ENCODE data around the gene BBS4.
"Not testable (repeated sequence)": the region's sequence is repeated elsewhere in the genome, so short reads cannot be mapped to it uniquely, and the experiment has no call there.

Gene BBS4, protein sequence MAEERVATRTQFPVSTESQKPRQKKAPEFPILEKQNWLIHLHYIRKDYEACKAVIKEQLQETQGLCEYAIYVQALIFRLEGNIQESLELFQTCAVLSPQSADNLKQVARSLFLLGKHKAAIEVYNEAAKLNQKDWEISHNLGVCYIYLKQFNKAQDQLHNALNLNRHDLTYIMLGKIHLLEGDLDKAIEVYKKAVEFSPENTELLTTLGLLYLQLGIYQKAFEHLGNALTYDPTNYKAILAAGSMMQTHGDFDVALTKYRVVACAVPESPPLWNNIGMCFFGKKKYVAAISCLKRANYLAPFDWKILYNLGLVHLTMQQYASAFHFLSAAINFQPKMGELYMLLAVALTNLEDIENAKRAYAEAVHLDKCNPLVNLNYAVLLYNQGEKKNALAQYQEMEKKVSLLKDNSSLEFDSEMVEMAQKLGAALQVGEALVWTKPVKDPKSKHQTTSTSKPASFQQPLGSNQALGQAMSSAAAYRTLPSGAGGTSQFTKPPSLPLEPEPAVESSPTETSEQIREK

DNA sequence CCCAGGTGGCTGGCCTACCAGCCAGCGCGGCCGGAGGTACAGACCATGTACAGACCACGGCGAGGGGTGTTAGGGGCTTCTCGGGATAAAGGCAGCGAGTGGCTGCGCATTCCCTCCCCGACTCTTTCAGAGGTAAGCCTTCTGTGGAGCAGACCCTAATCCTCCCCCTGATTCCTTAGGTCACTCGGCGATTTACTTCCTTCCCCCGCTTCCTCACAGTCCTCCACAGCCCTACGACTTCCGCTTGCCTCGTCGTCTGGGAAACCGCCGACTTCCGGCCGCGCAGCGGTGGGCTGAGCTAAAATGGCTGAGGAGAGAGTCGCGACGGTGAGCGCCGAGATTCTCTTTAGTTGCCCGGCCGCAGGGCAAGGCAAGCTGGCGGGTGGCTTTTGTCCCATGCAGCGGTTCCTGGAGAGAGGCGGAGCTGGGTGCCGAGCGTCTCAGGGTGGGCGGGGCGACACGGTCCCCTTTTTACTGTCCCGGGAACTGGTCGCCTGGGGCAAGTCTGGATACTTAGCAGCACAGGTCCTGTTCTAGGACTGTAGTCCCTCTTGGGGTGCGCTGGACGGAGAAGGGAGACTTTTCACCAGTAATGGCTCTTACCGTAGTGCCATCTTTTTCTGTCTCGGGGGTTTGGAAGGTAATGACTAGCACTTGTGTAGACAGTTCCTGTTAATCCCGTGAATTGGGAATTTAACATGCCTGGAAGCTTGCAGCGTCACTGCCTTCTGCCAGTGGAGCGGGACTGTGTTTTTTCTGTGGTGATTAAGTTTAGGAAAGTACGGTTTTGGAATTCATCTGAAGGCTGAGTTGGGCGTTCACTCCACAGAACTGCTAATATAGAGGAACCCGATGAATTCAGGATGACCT, at the start of gene BBS4, which contains the start of gene HIGD2B:
BBS4 (plus strand) TSS at position 283 of the 870 bp plus-strand sequence; CDS start at position 304, 21 bp downstream.
HIGD2B (minus strand) TSS at position 258 of the 870 bp plus-strand sequence. CDS start 9,808 bp downstream, outside the sequence.
- DNase-seq: no peak

DNA sequence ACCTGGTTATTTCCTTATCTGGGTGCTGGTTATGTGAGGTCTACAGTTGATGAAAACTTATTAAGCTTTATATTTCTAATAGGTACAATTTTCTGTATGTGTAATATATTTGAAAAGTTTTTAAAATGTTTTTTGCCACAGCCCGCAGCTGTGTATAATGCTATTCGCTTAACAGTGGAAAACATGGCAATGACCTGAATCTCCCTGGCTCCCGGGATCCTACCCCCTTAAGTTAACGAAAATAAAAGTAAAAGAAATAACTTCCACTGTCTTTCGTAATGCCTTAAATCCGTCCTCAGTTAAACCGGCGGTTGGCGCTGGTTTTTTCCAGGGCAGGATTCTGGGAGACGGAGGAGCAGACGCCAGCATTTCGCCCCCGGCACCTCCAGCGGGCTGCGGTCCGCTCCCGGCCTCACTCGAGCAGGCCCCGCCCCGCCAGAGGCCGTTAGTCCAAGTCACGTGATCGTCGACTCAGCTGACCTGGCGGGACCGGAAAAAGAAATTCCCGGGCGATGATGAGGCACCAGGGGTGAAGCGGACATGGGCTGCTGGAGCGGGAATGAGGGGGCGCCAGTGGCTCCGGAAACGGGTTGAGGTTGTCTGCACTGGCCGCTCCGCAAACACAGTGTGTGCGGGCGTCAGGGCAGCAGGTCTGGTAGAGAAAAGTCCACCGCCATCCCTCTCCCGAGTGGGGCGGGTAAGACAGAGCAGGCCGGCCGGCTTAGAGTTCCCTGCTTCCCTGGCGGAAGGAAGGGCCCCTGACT, 49.3 kb upstream of the BBS4 start:
- not testable (repeated sequence) for DNase-seq

DNA sequence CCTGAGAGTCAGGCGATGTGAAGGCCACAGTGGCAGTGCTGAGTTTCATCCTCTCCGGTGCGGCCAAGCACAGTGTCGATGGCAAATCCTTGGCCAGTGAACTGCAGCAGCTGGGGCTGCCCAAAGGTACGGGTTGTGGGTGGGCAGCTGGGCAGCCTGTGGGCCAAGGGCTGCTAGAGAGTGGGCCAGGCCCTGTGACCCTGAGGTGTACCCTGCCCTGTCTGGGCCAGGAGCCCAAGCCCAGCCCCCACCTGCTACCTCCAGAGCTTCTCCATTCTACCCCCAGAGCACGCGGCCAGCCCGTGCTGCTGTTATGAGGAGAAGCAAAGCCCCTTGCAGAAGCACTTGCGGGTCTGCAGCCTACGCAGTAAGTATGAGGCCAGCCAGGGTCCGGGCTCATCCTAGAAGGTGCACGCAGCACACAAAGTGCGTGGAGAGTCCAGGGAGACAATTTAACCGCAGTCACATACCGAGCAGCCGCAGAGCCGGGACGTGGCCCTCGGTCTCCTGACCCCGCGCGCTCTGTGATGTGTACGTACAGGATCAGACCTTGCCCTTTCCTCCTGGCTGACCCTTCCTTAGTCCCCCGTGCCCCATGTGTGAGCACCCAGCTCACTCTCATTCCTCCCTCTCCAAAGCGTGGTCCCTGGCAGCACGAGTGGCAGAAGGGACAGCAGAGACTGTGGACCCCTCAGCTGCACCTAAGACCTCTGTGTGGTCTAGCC, 46.1 kb upstream of the BBS4 start:
- not testable (repeated sequence) for DNase-seq

DNA sequence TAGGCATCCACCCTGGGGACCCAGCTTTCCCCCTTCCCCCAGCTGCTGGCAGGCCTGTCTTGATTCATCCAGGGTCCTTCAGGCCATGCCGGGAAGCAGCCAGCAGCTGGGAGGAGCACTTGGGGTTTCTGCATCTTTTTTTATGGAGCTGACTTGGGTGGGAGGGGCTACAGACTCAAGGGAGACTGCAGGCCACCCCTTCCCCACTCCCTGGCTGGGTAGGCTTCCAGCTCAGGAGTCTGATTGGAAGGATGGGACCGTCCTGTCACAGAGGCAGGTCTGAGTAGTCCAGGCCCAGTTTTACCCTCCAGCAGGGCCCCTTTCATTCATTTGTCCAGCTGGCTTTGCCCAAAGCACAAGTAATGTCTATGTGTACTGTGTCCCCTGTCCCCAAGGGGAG, 43.7 kb upstream of the BBS4 start:
- DNase-seq: not testable (repeated sequence)

DNA sequence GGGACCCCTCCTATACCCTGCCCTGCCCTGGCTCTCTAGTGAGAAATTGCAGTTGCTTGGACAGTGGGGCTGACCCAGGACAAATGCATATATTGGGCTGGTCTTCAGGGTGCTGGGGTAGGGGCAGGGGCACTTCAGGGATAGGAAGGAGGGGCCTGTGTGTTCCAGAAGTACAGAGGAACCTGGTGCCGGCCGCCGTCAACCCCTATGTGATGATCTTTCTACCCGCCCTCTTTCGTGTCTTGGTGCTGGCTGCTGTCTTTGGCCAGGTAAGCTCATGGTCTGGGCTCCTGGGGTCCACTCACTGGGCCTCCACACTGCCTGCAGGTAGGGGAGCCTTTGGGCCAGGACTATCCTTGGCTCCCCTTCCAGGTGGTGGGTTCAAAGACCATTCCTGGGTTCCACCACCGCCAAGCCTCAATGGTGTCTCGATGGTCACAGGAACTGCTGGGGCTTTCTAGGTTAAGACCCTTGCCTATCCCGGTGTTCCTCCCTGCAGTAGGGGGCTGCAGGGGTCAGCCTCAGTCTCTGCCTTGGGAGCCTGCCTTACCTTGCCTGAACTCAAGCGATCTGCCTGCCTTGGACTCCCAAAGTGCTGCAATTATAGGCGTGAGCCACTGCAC, 37.3 kb upstream of the BBS4 start:
- DNase-seq: not testable (repeated sequence)

DNA sequence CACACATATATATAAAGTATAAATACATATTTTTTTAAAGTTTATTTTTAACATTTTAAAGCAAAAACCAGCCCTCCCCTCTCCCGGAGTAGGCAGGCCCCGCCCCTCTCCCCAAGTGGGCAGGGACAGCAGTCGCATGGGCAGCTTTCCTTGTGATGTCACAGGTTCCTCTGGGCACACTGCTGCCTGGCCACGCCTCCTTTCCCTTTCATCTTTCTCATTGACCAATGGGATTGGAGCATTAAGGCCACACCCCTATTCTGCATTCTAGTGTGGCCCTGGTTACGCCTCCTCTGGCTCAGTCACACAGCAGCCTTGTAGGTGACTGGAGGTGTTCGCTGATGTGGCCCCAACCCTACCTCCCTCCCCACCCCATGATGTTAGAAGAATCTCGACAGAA, 31.6 kb upstream of the BBS4 start, which contains the start of gene GOLGA6B:
GOLGA6B (plus strand) TSS at position 301 of the 400 bp plus-strand sequence; CDS start at position 342, 41 bp downstream.
- not testable (repeated sequence) for DNase-seq

DNA sequence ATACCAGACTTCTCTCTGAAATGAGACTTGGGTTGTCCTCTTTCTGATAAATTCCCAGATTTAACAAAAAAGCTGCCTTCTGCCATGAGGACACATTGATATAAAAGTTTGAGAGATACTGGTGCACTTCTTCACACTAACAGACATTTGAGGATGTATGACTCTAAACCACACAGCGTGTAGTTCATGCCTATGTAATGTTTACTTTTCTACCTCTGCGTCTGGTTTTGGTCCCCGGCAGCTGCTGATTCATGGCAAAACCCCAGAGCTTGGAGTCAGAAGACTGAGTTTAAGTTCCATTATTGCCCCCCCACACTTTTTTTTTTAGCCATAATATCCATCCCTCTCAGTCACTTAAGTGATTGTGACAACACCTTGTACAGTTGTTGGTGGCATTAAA, 30.0 kb upstream of the BBS4 start:
- not testable (repeated sequence) for DNase-seq

DNA sequence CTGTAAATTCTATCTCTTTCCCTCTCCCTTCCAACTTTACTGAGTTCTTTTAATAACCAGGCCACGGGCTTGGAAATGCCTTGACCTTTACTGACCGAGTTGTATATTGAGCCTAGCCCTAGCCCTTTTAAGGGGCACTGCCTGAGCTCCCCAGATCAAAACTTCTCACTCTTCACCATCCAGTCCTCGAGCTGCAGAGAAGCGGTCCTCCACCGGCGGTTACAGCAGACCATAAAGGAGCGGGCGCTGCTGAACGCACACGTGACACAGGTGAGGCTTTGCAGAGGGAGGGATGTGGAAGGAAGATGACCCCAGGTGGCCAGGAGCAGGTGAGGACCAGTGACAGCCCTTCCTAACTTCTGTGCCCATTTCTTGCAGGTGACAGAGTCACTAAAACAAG, 24.9 kb upstream of the BBS4 start:
- DNase-seq: not testable (repeated sequence)

DNA sequence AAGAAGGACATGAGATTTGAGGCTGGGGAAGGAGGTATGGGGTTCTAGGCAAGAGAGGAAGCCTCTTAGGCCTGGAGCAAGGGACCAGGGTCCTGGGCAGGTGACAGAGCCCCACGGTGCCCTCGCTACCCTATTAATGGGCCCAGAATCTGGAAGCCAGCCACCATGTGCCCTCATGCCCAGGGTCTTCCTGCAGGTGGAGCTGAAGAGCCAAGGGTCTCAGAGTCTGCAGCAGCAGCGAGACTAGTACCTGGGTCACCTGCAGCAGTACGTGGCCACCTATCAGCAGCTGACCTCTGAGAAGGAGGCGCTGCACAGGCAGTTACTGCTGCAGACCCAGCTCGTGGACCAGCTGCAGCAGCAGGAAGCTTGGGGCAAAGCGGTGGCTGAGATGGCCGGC, 22.1 kb upstream of the BBS4 start:
- not testable (repeated sequence) for DNase-seq

DNA sequence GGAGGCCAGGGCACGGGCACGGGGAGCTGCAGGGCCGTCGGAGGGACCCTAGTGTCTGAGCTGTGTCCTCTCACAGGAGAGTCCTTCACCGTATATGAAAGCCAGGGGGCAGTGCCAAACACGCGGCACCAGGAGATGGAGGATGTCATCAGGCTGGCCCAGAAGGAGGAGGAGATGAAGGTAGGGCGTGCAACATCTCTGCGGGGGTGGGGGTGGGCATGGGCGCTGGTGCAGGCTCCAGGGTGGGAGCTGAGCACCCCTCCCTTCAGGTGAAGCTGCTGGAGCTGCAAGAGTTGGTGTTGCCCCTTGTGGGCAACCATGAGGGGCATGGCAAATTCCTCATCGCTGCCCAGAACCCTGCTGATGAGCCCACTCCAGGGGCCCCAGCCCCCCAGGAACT, 20.3 kb upstream of the BBS4 start:
- not testable (repeated sequence) for DNase-seq

DNA sequence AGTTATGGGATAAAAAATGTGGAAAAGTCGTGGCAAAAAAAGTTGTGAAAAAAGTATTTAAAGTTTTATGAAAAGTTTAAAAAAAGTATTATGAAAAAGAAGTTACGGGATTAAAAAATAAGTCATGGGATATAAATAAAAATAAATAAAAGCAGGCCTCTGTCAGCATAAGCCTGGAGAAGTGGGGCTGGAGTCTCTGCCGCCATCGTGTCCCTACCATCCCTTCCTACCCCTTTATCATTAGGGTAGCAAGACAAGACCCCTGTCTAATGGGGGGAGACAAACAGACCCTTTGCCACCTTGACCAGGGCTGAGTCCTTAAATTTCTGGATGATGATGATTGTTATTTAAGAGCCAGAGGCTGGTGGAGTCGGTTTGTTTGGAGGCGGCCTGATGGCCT, 16.2 kb upstream of the BBS4 start:
- DNase-seq: not testable (repeated sequence)

DNA sequence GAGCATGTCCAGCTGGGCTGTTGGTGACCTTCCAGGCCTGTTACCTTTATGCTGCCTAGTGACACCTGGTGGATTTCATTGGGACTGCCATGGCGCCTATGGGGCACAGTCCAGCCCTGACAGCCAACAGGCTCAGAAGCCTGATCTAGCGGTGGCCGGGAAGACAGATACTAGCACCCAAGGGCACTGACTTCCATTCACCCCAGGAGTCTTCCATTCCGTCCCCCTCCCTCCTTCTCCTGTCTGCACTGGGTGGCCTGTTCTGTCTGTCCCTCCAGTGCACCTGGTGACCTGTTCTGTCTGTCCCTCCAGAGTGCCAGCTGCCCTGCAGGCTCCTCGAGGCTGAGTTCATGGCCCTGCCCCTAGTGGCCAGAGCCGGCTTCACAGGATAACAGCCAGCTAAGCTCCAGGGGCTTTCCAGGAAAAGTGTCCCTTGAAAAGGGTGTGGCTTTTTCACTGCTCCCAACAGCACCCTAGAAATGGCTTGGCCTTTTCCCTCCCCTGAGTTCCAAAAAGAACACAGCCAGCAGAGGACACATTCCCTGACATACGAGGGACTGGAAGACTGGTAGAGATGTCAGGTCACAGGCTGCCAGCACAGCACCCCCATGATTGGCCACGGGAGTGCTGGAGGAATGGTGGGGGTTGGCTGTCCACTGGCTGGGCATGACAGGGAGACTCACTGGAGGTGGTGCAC, 15.2 kb upstream of the BBS4 start:
- DNase-seq: not testable (repeated sequence)

DNA sequence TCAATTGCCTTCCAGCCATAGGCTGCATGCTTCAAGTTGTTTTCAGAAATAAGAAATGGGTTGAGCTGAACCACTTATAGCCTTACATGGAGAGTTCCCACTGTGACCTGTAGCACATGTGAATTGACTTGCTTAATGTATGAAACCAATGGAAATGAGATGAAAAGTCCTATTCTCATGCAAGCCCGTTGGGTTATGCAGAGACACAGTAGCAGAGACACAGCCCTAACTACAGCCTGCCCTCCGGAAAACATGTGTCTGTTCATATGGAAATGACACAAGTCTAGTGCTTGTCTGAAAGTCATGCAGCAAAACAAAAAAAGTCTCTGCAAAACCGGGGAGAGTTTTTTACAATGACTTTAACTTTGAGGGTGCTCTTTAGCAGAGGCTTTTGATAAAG, 14.5 kb upstream of the BBS4 start:
- DNase-seq: no peak

DNA sequence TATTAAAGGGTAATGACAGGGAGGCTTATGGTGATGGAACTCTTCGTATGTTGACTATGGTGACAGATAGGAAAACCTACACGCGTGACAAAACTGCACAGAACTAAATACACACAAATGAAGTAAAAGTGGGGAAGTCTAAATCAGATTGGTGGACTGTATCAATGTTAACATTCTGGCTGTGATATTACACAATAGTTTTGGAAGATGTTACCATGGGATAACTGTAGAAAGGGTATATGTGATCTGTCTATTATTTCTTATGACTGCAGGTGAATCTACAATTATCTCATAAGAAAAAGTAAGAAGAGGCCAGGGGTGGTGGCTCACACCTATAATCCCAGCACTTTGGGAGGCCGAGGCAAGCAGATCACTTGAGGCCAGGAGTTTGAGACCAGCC, 9.2 kb upstream of the BBS4 start:
- no peak for DNase-seq

DNA sequence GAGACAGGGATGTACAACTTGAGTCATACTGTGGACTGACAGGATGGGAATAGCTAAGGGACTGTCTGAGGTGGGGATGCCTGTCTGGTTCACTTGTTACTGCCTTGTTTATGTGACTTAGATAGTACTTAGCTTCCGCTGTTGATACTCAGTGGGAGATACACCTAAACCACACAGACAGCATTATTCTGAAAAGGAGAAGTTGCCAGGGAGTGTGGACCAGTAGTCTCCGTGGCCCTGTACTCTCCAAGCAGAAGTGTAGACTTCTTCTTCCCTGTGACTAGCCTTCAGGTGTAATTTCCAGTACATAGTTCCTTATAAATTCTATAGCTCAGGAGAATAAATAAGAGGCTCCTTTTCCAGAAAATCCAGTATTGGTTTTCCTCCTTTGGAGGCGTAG, 5.1 kb upstream of the BBS4 start:
- DNase-seq: no peak

DNA sequence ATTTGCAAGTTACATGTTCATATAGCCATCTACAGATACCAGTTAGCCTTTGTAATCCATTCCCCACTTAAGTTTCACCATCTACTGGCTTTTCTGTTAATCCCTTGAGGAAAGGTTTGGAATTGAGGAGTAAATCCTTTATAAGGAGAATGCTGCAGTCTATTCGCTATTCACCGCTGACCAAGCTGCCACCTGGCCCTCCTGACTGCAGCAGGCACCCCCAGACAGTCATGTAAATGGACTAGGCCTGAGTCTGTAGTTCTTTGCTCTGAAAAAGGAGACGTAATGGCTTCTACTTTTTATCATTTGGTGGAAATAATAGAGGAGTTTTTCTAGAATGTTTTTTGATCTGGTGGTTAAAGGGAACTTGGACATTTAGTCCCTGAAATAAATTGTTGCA, 3.2 kb upstream of the BBS4 start:
- no peak for DNase-seq

DNA sequence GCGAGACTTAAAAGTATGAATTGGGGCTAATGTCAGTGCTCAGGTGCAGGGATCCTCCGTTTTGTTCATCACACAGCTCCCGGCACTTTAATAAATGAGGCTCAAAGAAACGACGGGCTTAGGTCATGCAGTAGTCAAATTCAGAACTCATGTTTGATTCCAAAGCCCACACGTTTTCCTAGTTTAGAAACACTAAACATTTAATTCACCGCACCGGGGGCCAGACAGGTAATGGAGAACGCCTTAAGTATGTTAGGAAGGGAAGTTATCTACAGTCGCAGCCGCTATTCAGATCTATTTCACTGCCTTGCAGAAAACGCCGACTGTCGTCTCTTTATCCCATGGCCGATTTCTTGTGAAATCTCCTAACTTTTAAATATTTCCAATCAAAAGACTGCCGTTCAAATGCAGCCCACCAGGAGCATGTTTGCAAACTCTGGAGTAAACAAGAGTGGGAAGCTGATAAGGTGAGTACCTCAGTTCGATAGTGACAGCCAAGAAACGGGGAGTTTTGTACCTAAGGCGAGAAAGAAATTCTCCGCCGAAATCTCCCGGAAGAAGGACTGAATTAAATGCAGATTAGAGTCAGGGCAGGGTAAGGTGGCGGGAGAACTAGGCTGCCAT, 594 bp upstream of the BBS4 start:
- DNase-seq: no peak

DNA sequence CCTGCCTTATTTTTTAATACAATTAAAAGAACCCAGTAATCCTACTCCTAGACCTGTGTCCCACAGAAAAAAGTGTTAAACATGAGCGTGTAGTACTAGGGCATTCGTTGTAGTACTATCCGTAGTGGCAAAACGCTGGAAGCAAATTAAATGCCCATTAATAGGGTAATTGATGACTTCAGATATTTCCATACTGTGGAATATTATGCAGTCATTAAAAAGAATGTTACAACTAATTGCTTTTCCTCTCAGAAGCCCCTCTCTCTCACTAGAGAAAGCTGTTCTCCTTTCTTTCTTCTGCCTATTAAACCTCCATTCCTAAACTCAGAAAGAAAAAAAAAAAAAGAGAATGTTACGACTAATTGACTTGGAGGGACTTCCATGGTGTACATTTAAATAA, 2.7 kb downstream of the BBS4 start:
- no peak for DNase-seq

DNA sequence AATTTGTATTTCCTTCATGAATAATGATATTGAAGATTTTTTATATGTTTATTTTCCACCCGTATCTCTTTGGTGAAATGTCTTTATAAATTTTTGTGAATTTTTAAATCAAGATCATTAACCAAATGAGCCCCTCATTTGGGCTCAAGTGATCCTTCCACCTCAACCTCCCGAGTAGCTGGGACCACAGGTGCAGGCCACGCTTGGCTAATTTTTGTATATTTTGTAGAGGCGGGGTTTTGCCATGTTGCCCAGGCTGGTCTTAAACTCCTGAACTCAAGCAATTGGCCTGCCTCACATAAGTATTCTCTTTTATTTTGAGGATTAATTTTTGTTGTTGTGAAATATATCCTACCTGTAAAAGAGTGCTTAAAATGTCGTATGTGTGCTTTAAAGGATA, 4.9 kb downstream of the BBS4 start:
- no peak for DNase-seq

DNA sequence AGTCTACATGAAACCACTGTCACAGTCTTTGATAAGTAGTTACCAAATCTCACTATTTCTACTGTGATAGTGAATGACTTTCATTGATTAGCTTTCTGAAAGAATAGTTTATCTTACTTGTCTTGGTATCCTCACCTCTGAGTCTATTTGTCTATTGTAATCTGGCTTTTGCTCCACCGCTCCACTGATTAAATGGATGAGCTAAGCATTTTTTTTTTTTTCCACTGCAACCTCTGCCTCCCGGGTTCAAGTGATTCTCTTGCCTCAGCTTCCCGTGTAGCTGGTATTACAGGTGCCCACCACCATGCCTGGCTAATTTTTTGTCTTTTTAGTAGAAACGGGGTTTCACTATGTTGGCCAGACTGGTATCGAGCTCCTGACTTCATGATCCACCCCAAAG, 12.9 kb downstream of the BBS4 start:
- DNase-seq: no peak

All from NCI-H2029 treated with DMSO at 0.1 percent for 48 hours (cell line).